ENCODE results near the gene TFIP11.

DNA sequence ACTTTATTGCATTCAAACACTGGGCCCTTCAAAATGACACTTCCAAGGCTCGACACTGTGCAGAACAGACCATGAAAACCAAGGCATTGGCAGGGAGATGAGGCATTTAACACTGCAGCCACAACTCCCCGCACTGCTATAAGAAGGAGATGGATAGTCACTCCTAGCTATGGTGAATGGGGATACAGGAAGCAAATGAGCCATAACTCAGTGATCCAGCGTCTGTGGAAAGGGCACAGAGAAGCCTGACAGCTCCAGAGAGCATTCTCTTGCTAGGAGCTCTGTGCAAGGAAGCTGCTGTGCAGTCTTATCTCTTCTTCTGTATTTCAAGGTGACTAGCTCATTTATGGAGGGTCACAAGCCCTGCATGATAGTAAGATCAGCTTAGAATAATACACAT is 49.6 kb downstream of the TFIP11 start:
- TF ChIP-seq PATZ1 (tag by site-specific recombination; IDR thresholded peaks at IDR 0.05) (no peak), ZNF24 (tag by site-specific recombination; IDR thresholded peaks at IDR 0.05) (no peak), CTCF (tag by site-specific recombination; IDR thresholded peaks at IDR 0.05) (no peak), YY1 (tag by site-specific recombination; IDR thresholded peaks at IDR 0.05) (no peak), ZNF549 (tag by site-specific recombination; IDR thresholded peaks at IDR 0.05) (no peak), ZNF600 (tag by site-specific recombination; IDR thresholded peaks at IDR 0.05) (no peak), ZNF596 (tag by site-specific recombination; IDR thresholded peaks at IDR 0.05) (no peak)
- TF ChIP-seq, protein P1, sequence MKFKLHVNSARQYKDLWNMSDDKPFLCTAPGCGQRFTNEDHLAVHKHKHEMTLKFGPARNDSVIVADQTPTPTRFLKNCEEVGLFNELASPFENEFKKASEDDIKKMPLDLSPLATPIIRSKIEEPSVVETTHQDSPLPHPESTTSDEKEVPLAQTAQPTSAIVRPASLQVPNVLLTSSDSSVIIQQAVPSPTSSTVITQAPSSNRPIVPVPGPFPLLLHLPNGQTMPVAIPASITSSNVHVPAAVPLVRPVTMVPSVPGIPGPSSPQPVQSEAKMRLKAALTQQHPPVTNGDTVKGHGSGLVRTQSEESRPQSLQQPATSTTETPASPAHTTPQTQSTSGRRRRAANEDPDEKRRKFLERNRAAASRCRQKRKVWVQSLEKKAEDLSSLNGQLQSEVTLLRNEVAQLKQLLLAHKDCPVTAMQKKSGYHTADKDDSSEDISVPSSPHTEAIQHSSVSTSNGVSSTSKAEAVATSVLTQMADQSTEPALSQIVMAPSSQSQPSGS (tag by site-specific recombination; IDR thresholded peaks at IDR 0.05; ENCODE audit: low read depth), result no peak
- TF ChIP-seq, protein P2, sequence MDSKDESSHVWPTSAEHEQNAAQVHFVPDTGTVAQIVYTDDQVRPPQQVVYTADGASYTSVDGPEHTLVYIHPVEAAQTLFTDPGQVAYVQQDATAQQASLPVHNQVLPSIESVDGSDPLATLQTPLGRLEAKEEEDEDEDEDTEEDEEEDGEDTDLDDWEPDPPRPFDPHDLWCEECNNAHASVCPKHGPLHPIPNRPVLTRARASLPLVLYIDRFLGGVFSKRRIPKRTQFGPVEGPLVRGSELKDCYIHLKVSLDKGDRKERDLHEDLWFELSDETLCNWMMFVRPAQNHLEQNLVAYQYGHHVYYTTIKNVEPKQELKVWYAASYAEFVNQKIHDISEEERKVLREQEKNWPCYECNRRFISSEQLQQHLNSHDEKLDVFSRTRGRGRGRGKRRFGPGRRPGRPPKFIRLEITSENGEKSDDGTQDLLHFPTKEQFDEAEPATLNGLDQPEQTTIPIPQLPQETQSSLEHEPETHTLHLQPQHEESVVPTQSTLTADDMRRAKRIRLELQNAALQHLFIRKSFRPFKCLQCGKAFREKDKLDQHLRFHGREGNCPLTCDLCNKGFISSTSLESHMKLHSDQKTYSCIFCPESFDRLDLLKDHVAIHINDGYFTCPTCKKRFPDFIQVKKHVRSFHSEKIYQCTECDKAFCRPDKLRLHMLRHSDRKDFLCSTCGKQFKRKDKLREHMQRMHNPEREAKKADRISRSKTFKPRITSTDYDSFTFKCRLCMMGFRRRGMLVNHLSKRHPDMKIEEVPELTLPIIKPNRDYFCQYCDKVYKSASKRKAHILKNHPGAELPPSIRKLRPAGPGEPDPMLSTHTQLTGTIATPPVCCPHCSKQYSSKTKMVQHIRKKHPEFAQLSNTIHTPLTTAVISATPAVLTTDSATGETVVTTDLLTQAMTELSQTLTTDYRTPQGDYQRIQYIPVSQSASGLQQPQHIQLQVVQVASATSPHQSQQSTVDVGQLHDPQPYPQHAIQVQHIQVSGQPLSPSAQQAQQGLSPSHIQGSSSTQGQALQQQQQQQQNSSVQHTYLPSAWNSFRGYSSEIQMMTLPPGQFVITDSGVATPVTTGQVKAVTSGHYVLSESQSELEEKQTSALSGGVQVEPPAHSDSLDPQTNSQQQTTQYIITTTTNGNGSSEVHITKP (tag by site-specific recombination; IDR thresholded peaks at IDR 0.05), result no peak

Measured in HEK293 (cell line).